Central memory CD8-positive, alpha-beta T cell (primary cell): ENCODE measurements around the gene MORN1.

Source experiments
- ATAC-seq: fragments of 150-1000 bp; cut with Tn5 transposase; replicated peaks from 2 replicates; pipeline ENCODE4 v1.10.0; 2022; ENCODE audit warnings: mild to moderate bottlenecking, moderate FRiP score, moderate number of reproducible peaks; ENCODE audit not compliant: poor library complexity, severe bottlenecking; ENCODE audit errors: extremely low read depth
- DNase-seq, 2 donors: peaks; one replicate each; pipeline ENCODE4 v3.0.0; 2021; ENCODE audit warnings: low spot score in 2 of 2
- H3K27ac Mint-ChIP-seq: one replicate; pipeline ENCODE4 v1.8.0; 2022; ENCODE audit warnings: low read depth, mild to moderate bottlenecking, moderate library complexity, mixed read lengths
- H3K27me3 Mint-ChIP-seq: one replicate; pipeline ENCODE4 v1.8.0; 2022; ENCODE audit warnings: mixed read lengths
- H3K36me3 Mint-ChIP-seq: one replicate; pipeline ENCODE4 v1.8.0; 2022; ENCODE audit warnings: mild to moderate bottlenecking, moderate library complexity, mixed read lengths; ENCODE audit not compliant: insufficient read depth
- H3K4me1 Mint-ChIP-seq: one replicate; pipeline ENCODE4 v1.8.0; 2022; ENCODE audit warnings: mixed read lengths
- H3K4me3 Mint-ChIP-seq: one replicate; pipeline ENCODE4 v1.8.0; 2022; ENCODE audit warnings: mild to moderate bottlenecking, moderate library complexity, mixed read lengths
- H3K9me3 Mint-ChIP-seq: one replicate; pipeline ENCODE4 v1.8.0; 2022; ENCODE audit warnings: mixed read lengths

Gene MORN1

DNA sequence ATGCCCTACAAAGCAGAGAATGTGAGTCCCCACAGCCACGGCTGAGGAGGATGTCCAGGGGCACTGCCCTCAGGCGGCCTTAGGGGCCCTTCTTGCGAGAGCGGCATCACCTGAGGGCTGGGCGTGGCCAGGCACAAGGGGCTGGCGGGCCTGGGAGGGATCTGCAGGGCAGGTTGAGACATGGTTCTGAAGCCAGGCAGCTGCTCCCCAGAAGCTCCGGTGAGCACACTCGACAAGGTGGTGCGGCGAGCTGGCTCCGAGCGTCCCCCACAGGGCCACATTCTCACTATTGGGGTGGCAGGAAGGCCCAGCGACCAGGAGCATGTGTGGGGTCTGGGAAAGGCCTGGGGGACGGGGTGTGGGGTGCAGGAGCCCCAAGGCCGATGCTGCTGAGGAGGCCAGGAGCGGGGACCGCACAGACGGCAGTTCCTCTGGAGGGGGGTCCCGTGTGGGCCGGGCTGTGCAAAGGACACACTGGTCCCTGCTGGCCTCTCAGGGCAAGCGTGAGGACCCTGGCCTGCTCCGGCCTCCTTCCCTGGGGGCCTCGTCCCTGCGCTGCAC lies 47.2 kb downstream of the MORN1 start:
- no peak for ATAC-seq
- no peaks in the 10 kb centered on the region for H3K9me3 Mint-ChIP-seq

DNA sequence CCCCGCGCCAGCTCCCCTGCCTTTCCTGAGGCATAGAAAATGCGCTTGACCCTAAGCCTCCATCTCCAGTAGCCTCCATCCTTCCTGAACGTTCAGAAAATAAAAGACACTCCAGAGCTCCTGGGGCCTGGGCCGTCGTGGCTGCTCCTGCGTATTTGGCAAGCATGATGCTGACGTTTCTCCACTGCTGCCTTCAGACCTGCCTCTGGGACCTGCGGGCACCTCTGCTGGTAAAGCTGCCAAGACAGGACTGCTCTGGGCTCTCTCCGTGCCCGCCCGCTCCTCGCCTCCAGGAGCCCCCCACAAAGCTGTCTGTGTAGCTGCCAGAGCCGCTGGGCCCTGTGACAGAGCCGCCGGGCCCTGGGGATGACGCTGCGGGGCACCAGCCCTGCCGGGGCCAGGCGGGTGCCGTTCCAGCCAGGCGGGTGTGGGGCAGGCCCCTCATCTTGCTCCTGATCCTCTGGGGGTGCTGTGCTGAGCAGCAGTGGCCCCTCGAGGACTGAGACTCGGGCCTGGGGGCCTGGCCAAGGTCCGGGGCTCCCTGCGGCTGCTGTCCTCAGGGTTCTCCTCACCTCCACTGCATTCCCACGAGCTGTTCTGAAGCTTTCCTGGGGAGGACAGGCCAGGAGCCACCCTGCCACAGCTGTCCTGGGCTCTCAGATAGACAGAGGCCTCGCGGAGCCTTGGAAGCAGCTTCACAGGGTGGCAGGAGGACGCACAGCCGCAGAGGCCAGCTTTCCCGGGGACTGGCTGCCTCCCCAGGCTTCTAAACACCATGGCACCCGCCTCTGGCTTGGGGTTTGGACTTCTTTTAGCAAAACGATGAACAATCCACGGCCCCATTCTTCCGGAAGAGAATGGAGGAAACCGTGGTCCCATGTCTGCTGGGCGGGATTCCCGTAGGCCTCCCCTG lies 48.1 kb downstream of the MORN1 start:
- Mint-ChIP-seq H3K27me3 (no peaks in the 10 kb centered on the region), H3K36me3 (no peaks in the 10 kb centered on the region), H3K27ac (no peak overlapping the region), H3K4me1 (no peaks in the 10 kb centered on the region), H3K9me3 (no peaks in the 10 kb centered on the region), H3K4me3 (no peak overlapping the region)
- no peak for ATAC-seq
- no peak for DNase-seq

More for the DNA sequence above, 47.2 kb downstream of the MORN1 start:
- DNase-seq: no peak
- Mint-ChIP-seq H3K27ac (no peak overlapping the region), H3K27me3 (no peaks in the 10 kb centered on the region), H3K4me1 (no peaks in the 10 kb centered on the region), H3K36me3 (no peaks in the 10 kb centered on the region), H3K4me3 (no peak overlapping the region)

- no peak overlapping the region for H3K4me3 Mint-ChIP-seq
- ATAC-seq (no peak), DNase-seq (no peak)
- H3K27me3 Mint-ChIP-seq: no peaks in the 10 kb centered on the region
- no peaks in the 10 kb centered on the region for H3K9me3 Mint-ChIP-seq
- H3K27ac Mint-ChIP-seq: no peak overlapping the region
- no peaks in the 10 kb centered on the region for H3K4me1 Mint-ChIP-seq
- H3K36me3 Mint-ChIP-seq: no peaks in the 10 kb centered on the region
Measured at GRCh38 chr1:2342384-2343022, 48.9 kb downstream of the MORN1 start.

DNA sequence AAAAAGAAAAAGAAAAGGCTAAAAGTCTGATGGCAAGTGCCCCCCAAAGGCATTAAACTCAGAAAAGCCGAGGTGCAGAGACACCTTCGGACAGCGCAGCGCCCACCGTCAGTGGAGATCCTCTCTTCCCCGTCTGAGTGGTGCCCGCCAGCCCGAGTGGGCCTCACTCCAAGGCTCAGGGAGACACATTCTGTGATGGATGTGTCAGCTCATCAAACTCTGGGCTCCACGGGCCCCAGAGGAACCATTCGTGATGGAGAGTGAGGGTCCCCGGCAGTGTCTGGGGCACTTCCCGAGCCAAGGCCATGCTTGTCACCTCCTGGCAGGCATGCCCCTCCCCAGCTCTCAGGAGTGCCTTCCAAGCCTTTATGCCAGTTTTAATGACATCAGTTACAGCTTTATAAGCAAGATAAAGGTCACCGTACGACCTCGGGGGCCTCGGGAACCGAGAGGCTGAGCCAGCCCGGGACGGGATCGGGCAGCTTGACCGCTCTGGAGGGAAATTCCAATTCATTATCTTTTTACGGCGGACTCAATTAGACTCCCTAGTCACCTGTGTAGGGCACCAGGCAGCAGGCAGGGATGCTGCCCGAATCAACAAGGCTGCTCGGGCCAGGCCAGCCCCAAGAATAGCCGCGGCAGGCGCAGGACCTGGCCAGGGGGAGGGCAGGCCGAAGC lies 49.5 kb downstream of the MORN1 start:
- no peaks in the 10 kb centered on the region for H3K27me3 Mint-ChIP-seq
- H3K9me3 Mint-ChIP-seq: no peaks in the 10 kb centered on the region
- no peaks in the 10 kb centered on the region for H3K4me1 Mint-ChIP-seq
- no peaks in the 10 kb centered on the region for H3K36me3 Mint-ChIP-seq
- ATAC-seq: no peak
- no peak overlapping the region for H3K27ac Mint-ChIP-seq
- no peak for DNase-seq
- H3K4me3 Mint-ChIP-seq: no peak overlapping the region

DNA sequence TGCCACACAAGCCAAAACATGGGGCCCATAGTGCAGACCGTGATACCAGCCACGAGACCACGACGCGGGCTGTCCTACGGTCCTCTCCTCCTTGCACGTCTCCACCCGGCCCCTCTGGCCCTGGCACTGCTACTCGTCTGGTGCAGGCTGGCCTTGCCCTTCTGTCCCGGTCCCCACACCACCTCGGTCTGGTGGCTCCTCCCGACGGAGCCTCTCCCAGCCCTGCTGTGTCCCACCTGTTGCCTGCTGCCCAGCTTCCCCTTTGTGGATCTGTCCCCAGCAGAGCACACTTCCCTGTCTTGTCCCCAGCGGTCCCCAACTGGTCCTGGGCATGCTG lies 50.5 kb downstream of the MORN1 start:
- Mint-ChIP-seq H3K9me3 (no peaks in the 10 kb centered on the region), H3K4me1 (no peaks in the 10 kb centered on the region), H3K4me3 (no peak overlapping the region), H3K27me3 (no peaks in the 10 kb centered on the region), H3K36me3 (no peaks in the 10 kb centered on the region), H3K27ac (no peak overlapping the region)
- DNase-seq: no peak
- no peak for ATAC-seq

DNA sequence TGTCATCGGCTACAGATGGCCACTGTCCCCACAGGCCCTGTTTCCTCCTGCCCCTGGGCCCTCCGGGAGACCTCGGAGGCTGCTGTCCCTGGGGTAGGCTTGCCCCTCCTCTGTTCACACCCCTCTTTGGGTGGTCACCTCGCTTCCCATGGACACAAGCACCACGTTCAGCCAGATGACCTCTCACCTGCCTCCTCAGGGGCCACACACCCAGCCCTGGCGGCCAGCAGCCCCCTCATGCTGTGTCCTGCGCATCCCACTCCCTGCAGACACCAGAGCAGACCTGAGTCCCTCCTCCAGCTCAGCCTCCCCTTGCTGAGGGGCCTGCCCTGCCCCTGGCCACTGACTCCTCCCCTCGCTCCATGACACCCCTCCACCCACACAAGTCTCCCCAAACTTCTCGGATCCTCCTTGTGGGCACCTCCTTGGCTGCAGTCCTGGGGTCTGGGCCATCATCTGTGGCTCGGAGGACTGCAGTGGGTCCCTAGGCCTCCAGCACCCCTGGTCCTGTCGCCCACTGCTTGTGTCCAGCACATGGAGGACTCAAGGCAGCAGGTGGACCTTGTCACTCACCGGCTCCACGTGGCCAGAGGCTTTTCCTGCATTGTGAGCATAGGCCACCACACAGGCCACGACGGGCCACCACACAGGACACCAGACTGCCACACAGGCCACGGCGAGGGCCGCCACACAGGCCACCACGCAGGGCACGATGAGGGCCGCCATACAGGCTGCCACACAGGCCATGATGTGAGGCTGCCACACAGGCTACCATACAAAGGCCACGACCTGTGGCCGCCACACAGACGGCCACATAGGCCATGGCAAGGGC lies 51.1 kb downstream of the MORN1 start:
- no peak overlapping the region for H3K27ac Mint-ChIP-seq

DNA sequence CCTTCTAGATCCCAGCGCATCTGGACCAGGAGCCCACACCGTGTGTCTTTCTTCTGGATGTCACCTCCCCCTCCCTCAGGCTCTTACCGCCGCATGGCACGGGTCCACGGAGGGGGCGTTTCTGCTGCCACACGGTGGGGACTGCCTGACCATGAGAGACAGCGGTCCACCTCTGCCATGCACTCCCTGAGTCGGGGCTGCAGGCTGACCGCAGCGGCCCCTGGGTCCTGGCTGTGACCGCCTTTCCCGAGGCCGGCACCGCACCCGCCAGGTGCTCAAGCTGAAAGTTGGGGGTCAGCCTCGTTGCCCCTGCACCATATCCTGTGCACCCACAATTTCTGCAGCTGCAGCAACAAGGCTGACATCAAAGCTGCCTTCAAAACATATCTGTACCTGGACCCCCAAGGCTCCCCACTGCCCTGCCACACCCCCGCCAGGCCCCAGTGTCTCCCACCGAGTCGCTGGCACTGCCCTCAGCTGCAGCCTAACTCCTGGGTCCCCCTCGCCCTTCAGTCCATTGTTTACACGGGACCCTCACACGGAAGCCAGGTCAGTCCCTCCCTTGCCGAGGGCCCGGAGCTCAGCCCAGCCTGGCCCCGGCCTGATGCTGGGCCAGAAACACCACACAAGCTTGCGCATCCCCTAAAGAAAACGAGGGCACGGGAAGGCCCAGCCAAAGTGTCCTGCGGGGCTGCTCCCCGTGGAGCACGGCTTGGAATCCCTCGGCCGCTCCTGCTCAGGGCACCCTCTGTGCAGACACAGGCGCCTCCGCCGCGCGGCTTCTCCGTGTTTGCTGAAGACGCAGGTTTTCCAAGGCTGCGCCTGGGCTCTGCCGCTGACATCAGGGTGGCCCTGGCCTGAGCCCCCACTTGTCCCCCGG lies 51.9 kb downstream of the MORN1 start:
- no peaks in the 10 kb centered on the region for H3K9me3 Mint-ChIP-seq
- H3K4me3 Mint-ChIP-seq: no peak overlapping the region
- DNase-seq (no peak), ATAC-seq (no peak)
- no peak overlapping the region for H3K27ac Mint-ChIP-seq
- H3K27me3 Mint-ChIP-seq: no peaks in the 10 kb centered on the region
- no peaks in the 10 kb centered on the region for H3K4me1 Mint-ChIP-seq
- H3K36me3 Mint-ChIP-seq: no peaks in the 10 kb centered on the region

More for the DNA sequence above, 51.1 kb downstream of the MORN1 start:
- no peaks in the 10 kb centered on the region for H3K36me3 Mint-ChIP-seq
- no peak overlapping the region for H3K4me3 Mint-ChIP-seq
- DNase-seq: no peak
- H3K4me1 Mint-ChIP-seq: no peaks in the 10 kb centered on the region
- ATAC-seq: no peak
- H3K27me3 Mint-ChIP-seq: no peaks in the 10 kb centered on the region
- no peaks in the 10 kb centered on the region for H3K9me3 Mint-ChIP-seq

DNA sequence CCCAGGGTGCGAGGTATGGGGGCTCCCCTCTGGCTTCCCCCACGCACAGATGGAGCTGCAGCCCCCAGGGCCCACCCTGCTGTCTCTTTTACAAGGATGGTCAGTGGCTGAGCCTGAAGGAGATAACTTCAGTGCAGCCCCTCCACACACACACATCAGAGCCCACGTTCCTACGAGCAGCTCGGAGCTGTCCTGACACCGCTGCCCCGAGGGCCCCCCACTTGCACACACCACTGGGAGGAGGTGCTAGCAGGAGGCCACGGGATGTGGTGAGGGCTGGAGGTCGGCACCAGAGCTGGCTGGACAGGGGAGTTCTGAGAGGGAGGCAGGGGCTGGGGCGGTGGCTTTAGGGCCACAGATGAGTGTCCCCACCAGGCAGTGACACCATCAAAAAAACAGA lies 53.9 kb downstream of the MORN1 start:
- ATAC-seq: no peak
- Mint-ChIP-seq H3K36me3 (no peaks in the 10 kb centered on the region), H3K9me3 (no peaks in the 10 kb centered on the region), H3K27ac (no peak overlapping the region), H3K4me1 (no peaks in the 10 kb centered on the region), H3K27me3 (no peaks in the 10 kb centered on the region), H3K4me3 (no peak overlapping the region)
- no peak for DNase-seq

- Mint-ChIP-seq H3K36me3 (no peaks in the 10 kb centered on the region), H3K4me1 (no peaks in the 10 kb centered on the region), H3K9me3 (no peaks in the 10 kb centered on the region), H3K27me3 (no peaks in the 10 kb centered on the region), H3K27ac (no peak overlapping the region), H3K4me3 (no peak overlapping the region)
- DNase-seq (no peak), ATAC-seq (no peak)
Measured at GRCh38 chr1:2337081-2337480, 54.3 kb downstream of the MORN1 start.

DNA sequence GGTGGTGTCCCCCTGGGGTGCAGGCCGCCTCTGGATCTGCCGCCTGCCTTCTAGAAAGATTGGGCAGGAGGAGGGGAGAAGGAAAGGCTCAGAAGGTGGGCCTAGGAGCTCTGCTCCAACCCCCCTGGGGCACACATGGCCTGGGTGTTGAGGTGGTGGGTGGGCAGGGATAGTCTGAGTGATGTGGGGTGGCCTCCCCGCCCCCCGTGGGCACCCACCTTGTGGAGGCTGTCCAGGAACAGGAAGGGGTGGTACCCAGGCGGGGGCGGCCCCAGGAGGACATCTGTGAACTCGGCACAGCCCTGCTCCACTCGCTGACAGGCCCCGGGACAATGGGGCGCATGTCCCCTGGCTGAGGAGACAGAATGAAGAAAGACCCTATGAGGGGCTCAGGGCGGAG lies 54.9 kb downstream of the MORN1 start:
- DNase-seq (no peak), ATAC-seq (no peak)
- H3K27me3 Mint-ChIP-seq: no peaks in the 10 kb centered on the region
- H3K27ac Mint-ChIP-seq: no peak overlapping the region
- no peak overlapping the region for H3K4me3 Mint-ChIP-seq
- H3K9me3 Mint-ChIP-seq: no peaks in the 10 kb centered on the region
- no peaks in the 10 kb centered on the region for H3K4me1 Mint-ChIP-seq
- no peaks in the 10 kb centered on the region for H3K36me3 Mint-ChIP-seq

DNA sequence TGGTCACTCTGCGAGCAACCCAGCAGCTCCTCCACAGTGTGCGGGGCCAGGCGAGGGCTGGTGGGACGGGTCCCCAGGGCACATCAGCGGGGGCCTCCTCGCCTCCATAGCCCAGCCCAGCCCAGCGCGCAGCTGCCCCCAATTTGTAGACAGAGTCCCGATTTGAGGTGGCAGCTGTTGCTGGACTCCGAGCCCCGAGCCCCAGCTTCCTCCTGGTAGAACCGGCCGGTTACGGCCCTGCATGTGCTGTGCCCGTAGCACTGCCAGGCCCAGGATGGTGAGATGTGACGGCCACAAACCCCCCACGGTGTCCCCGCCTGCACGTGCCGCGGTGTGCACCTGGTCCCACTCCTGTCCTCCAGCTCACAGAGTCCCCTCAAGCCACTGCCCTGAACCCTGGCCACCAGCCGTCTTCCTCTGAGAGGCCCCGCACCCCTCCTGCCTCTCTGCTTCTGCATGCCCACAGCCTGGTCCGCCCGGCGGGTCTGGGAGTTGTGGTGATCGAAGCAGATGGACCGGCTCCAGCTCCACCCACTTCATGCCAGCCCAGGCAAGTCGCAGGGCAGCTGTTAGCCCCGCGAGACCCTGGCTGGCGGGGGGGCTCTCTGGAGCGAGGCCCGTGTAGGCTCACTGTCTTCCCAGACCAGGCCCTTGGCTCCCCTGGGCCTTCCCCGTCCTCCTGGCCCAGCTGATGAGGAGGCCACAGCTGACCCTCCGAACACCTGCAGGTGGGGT lies 55.5 kb downstream of the MORN1 start:
- H3K36me3 Mint-ChIP-seq: no peaks in the 10 kb centered on the region
- DNase-seq: no peak
- no peaks in the 10 kb centered on the region for H3K4me1 Mint-ChIP-seq
- H3K27me3 Mint-ChIP-seq: no peaks in the 10 kb centered on the region
- H3K9me3 Mint-ChIP-seq: no peaks in the 10 kb centered on the region
- no peak overlapping the region for H3K27ac Mint-ChIP-seq
- H3K4me3 Mint-ChIP-seq: no peak overlapping the region
- ATAC-seq: no peak
